Stimulated activated CD8-positive, alpha-beta memory T cell treated with anti-CD3 and anti-CD28 coated beads, Interleukin-15, amount 100 ng/mL, for 48 hours (primary cell): ENCODE data around the gene CDKN1B.

Source experiments
- DNase-seq, 2 donors: peaks; one replicate each; pipeline ENCODE4 v3.0.0-alpha.2; 2020; ENCODE audit warnings: low read depth in 2 of 2

The CDKN1B gene

DNA sequence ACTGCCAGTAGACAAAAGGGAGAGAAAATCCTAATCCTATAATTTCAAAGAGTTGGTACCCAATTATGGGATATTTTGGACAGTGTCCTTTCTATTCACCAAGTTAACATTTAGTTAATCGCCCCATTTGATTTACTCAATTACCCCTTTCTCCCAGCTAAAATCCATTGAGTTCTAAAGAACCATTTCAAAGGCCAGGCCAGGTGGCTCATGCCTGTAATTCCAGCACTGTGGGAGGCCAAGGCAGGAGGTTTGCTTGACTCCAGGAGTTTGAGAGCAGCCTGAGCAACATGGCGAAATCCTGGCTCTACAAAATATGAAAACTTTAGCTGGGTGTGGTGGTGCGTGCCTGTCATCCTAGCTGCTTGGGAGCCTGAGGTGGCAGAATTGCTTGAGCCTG lies 15.7 kb upstream of the CDKN1B start:
- no peak for DNase-seq

DNA sequence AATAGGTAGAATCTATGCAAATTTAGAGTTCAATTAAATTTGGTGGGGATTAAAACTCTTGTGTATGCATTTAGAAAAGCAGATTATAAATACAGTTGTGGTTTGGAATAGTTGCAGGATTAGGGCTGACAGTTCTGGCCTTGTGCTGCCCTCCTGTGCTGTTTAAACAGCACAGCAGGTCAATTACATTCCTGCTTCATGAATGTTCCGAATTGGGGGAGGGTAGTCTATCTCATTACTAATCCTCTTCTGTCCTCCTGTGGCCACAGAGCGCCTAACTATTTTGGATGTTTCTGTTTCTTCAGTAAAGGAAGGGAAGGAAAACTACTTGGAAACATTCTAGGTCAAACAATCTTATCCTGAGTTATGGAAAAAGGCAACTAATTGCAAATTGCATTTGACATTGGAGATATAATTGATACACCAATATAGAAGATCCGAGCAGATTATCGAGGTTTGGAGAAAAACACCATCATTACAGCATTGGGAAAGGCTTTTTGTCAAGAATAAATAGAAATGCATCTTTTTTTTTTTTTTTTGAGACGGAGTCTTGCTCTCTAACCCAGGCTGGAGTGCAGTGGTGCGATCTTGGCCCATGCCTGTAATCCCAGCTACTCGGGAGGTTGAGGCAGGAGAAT lies 12.5 kb upstream of the CDKN1B start:
- DNase-seq = no peak

DNA sequence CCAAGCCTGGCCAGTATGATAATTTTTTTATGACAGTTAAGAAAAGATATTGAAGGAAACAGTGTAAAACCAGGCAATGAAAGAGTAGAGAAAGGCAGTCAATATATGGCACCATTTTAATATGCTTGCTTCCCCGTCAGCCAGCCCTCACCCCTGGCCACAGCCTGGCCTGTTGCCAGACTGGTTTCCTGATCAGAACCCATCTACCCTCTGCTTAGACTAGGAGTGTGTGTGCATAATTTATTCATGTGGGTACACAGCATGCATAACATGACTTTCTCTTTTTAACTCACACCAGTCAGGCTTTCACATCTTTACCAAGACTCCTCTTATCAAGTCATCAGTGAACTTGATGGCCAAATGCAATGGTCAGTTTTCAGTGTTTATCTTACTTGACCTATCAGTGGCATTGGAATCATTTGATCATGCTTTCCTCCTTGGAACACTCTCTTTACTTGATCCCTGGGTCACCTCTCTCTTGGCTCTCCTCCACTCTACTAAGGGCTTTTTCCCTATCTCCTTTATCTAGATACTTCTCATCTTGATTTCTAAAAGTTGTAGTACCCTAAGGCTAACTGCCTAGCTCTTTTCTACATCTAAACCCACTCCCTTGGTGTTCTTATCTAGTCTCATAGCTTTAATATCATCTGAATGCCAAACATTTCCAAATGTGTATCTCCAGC lies 11.2 kb upstream of the CDKN1B start:
- DNase-seq = no peak

DNA sequence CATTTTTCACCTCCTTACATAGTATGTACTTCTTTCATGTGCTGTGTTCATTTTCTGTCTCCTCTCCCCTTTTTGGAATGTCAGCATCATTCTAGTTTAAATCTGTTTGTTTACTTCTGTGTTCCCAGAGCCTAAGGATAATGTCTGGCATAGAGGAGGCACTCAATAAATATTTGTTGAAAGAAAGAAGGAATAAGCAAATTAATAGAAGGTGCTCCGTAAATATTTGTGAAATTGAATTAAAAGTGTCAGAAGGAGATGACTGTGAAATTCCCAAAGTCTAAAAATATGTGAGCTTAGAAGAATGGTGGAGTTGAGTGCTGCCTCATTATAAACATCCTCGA lies 3.3 kb upstream of the CDKN1B start:
- no peak for DNase-seq

DNA sequence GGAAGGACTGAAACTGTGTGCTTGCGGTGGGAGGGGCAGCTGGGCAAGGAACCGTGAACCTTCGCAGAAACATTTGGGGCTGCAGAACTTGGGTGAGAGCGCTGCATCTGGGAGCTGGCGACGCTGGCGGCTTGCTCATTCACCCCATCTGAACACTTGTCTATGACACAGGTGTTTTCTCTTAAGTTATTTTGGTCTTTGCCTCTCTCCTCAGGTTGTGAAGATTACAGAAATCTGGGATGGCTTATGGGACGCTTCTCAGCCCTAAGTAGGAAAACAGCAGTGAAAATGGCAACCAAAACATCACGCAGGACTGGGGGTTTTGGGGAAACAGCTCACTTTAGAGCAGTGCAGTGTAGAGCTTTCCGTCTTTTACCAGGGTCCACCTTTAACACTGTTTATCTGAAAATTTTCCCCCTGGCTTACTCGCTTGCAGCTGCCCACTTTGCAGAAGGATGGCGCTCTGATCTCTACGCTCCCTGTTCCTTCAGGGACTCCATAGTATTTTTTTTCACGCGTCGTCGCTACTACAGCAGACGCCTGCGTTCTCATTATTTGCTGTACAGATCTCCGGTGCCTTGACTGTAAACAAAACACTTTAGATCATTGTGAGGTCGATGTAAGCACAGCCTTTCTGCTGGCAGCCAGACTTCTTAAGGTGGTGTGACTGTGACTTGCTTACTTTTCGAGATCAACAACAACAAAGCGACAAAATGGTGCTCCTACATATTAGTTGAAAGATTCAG lies 2.7 kb upstream of the CDKN1B start:
- DNase-seq = no peak

DNA sequence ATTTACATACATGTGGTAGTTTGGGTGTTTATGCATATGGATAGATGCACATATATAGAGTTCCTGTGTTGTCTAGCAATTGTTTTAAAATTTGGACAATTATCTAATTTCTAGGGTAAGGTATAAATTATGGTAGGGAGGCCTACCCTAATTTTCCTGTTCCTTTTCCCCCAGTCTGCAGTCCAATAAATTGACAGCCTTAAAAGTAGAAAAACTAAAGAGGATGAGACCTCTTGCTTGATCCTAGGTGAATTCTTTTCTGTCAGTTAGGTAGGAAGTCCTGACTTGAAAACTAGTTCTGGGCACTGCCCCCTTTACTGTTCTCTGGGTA lies 2.1 kb upstream of the CDKN1B start:
- no peak for DNase-seq

DNA sequence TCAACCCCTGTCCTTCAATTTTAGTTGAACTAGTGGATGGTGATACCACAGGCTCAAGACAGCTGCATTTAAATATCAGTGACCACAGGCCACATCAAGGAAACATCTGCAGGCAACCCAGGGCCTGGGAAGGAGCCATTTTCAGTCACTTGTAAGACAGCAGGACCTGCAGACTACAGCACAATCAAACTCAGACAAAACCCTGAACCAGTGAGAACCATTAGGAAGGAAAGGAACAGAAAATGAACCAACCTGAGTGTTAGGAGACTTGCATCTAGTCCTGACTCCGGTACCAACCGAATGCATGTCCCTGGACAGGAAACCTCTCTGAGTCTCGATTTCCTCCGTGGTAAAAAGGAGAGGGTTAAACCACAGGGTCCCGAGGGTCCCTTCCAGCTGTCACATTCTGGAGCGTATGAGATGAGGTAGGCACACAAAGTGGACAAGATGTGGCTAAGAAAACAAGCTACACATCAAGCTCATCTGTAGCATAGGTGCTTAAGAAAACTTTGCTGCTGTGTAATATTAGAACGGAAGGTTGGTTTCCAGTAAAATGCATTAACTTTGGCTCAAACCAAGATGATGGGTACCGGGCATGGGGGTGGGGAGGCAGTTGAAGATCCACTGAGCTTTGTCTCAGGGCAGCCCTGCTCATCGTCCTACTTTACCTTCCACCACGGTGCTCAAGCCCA lies 1.6 kb upstream of the CDKN1B start:
- DNase-seq = no peak

DNA sequence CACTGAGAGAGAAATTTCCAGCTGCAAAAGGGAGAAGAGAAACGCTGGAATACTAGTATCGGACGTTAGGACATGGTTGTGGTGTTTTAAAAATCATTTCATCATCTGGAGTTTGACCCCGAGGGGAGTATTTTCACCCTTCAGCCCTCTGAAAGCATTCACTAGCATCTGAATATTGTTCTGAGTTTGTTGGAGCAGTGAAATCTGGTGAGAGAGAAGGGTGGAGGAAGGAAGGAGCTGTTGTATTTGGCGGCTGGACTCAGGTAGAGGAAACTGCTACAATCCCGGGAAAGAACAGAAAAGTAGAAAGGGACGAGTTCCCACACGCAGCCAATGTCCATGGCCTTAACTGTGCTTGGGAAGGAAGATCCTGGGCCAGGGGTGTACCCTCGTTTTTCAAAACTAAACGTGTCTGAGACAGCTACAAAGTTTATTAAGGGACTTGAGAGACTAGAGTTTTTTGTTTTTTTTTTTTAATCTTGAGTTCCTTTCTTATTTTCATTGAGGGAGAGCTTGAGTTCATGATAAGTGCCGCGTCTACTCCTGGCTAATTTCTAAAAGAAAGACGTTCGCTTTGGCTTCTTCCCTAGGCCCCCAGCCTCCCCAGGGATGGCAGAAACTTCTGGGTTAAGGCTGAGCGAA lies 896 bp upstream of the CDKN1B start:
- DNase-seq = no peak

DNA sequence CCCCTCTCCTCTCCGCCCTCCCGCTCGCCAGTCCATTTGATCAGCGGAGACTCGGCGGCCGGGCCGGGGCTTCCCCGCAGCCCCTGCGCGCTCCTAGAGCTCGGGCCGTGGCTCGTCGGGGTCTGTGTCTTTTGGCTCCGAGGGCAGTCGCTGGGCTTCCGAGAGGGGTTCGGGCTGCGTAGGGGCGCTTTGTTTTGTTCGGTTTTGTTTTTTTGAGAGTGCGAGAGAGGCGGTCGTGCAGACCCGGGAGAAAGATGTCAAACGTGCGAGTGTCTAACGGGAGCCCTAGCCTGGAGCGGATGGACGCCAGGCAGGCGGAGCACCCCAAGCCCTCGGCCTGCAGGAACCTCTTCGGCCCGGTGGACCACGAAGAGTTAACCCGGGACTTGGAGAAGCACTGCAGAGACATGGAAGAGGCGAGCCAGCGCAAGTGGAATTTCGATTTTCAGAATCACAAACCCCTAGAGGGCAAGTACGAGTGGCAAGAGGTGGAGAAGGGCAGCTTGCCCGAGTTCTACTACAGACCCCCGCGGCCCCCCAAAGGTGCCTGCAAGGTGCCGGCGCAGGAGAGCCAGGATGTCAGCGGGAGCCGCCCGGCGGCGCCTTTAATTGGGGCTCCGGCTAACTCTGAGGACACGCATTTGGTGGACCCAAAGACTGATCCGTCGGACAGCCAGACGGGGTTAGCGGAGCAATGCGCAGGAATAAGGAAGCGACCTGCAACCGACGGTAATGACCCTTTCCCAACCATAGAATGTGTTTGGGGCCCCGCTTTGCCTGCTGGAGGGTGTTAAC lies 615 bp downstream of the CDKN1B start:
- no peak for DNase-seq

DNA sequence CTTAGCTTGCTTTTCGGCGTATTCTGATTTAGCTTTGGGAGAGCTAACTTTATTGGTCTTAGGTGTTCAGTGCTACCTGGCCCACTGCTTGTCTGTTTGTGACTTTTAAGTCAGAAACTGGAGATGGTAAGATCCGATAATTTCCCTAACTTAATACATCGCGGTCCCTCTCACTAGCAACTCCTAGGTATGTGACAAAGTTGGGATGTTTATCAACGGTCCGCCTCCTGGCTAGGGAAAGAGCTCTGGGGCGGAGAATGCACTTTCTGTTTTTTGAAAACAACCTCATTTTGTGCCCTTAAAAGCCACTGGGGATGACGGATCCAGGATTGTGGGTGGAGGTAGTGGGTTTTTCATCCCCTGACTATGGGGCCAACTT lies 1.2 kb downstream of the CDKN1B start:
- DNase-seq = no peak

DNA sequence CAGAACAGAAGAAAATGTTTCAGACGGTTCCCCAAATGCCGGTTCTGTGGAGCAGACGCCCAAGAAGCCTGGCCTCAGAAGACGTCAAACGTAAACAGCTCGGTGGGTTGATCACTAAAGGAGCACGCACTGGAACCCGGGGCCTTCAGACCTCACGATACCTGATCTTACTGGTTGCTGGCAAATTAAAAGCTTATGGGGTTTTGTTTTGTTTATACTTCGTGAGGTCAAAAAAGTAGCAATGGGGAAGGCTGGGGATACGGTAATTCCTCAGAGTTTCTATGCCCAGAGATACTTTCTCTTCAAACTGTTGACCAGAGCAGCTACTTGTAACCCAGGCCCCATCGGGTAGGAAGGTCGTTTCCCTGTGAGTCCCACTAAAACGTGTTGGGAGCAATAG lies 1.7 kb downstream of the CDKN1B start:
- DNase-seq = no peak

DNA sequence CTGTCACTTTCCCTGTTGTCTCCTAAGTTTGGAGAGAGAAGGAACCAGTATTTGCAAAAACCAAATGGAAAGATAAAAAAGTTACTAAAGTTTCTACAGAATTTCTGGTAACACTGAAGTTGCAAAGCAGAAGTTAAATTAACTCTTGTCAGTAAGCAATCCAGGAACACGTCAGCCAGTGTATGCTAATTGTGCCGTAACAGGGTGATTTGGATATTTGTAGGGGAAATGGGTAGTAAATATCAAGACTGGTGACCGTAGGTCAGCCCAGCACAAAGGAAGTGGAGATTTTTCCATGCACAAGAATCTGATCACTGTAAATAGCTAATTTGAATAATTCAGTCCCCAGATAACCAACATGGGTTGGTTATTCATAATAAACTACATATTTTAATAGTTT lies 2.3 kb downstream of the CDKN1B start:
- no peak for DNase-seq

DNA sequence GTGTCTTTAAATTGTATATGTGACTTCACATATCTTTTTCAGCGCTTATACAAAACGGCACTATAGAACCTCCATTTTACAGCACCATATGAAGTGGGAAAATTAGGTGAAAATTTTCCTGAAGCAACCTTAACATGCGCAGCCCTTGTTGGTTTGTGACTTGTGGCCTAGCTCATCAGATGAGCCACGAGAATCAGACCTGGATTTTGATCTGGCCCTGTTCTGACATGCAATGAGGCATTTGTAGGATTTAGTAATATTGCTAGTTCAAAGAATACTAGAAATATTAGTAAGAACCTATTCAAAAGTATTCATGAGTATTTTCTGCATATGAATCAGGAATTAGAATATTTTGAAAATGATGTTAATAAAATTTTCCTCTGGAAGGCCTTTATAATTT lies 2.9 kb downstream of the CDKN1B start:
- DNase-seq = no peak

DNA sequence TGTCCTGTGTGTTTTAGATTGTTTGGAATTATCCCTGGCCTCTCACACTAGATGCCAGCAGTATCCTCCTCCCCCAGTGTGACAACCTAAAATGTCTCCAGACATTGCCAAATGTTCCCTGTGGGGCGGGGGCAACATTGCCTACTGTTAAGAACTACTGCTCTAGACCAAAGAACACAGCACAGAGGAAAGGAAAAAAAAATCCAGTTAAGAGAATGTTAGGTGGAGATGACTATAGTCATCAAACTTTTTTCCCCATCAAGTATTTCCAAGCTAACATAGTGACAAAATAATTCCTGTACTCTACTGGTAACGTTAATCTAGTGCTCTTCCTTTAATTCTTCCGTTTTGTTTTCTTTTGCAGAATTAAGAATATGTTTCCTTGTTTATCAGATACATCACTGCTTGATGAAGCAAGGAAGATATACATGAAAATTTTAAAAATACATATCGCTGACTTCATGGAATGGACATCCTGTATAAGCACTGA lies 3.5 kb downstream of the CDKN1B start:
- DNase-seq = no peak

DNA sequence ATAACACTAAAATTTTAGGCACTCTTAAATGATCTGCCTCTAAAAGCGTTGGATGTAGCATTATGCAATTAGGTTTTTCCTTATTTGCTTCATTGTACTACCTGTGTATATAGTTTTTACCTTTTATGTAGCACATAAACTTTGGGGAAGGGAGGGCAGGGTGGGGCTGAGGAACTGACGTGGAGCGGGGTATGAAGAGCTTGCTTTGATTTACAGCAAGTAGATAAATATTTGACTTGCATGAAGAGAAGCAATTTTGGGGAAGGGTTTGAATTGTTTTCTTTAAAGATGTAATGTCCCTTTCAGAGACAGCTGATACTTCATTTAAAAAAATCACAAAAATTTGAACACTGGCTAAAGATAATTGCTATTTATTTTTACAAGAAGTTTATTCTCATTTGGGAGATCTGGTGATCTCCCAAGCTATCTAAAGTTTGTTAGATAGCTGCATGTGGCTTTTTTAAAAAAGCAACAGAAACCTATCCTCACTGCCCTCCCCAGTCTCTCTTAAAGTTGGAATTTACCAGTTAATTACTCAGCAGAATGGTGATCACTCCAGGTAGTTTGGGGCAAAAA lies 4.1 kb downstream of the CDKN1B start:
- no peak for DNase-seq

DNA sequence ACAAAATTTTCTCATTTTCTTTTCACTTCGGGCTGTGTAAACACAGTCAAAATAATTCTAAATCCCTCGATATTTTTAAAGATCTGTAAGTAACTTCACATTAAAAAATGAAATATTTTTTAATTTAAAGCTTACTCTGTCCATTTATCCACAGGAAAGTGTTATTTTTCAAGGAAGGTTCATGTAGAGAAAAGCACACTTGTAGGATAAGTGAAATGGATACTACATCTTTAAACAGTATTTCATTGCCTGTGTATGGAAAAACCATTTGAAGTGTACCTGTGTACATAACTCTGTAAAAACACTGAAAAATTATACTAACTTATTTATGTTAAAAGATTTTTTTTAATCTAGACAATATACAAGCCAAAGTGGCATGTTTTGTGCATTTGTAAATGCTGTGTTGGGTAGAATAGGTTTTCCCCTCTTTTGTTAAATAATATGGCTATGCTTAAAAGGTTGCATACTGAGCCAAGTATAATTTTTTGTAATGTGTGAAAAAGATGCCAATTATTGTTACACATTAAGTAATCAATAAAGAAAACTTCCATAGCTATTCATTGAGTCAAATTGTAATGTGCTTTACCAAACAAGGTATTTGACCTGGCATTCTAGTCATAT lies 4.8 kb downstream of the CDKN1B start:
- DNase-seq = no peak

DNA sequence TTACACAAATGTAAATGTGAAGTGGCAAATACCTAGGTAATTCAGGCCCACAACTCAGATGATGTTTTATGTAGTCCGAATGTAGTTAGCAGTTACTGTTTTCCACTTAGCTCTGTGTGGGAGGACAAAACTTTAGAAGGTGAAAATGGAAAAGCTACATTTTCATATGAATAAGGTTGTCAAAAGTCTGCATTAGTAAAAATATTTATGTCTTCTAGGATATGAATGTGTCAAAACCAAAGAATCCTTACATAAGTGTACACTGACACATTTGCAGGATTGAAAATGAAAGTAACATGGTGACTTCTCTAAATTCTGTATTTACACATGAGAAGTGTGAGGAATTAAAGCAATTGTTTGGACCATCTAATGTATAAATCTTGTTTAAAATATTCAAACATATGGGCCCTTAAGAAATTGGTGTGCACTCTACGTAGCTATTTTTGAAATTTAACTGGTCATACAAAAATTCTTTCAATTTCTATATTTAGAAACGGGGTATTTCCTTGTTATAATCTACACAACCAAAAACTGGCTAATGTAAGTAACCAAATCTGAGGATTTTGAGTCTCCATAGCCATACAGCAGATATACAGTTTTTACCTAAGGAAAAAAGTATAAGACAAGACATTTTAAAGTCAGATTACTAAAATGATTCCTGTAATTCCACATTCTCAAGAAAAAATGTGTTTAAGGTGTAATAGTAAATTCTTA lies 5.4 kb downstream of the CDKN1B start:
- no peak for DNase-seq

DNA sequence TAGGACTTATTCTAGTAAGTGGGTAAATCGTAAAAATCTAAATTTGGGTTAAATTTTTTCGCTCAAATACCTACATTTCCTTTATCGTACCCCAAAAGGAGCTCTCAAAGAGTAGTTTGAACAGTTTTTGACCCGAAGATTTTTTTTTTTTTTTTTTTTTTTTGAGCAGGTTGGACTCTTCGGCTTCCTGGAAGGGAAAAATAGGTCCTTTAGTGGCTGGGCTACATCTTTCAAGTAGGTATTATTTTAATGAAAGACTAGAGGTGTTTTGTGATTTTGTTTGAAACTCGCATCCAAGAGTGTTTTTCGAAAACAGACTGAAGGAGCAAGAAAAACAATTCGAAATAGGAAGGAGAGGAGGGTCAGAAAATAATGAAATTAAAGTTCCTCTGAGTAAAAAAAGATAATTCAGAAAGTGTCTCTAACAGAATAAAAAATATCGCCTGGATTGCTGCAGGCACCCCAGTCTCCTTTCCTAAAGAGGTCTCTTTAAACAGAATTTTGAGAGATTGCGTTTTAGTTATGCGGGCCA lies 6.0 kb downstream of the CDKN1B start:
- DNase-seq = no peak

DNA sequence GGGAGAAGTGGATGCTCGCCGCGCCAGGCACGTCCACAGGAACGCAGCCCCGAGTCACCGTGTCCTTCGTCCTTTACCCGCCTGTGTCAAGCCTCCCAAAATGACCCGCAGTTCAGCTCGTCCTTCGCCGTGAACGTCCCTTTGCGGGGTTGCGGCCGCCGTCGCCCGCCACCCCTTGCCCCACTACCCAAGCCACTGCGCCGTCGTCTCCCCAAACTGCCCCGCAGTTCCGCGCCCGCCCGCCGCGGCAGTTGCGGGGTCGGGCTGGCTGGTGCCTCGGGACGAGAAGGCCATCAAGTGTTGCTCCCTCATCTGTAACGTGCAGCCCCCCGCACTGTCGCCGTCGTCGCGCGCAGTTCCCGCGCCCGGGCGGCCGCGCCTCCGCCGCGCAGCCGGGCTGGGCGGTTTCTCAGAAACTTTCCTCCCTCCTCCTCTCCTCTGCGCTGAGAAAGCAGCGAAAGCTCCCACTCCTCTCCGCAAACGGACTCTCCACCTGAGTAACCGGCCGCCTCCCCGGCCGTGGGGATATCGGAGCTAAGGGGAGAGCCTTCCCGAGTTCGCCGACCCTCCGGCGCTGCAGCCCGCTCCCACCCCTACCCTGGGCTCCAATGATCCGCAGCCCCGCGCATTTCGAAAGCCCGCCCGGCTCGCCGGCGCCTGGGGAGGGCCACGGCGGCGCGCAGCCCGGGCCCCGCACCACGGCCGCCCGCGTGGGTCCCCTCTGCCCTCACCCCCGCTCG lies 6.7 kb downstream of the CDKN1B start:
- no peak for DNase-seq
